A549 (cell line): ENCODE results near the gene GALNT16. TPM values are rescaled to one million over a fixed set of nuclear protein-coding genes. Genes with fewer than 3 reads are reported as not detected.

ENCODE experiments used
- ATAC-seq, 2 experiments: fragments of 200-7000 bp in 1 of 2; fragments of >200 bp in 1 of 2; cut with Nextera tagmentation in 1 of 2; cut with Tn5 transposase in 1 of 2; 3 replicates each; pipeline versions ENCODE4 v1.8.0 to v1.9.1; 2018 to 2020; ENCODE audit warnings: mild to moderate bottlenecking in 1 of 2, moderate library complexity in 1 of 2
- CTCF ChIA-PET: fragments of 300-600 bp; sonication (Branson Sonifier 250); formaldehyde crosslinking; extraction: SDS; loops from one replicate; lab custom pipeline; 2021; ENCODE audit warnings: antibody characterized with exemption, inconsistent platforms; lab: Yijun Ruan, JAX
- POLR2A ChIA-PET: fragments of 350-600 bp; formaldehyde crosslinking; extraction: SDS; loops from one replicate; lab custom pipeline; 2021; ENCODE audit warnings: antibody characterized with exemption, inconsistent platforms; lab: Yijun Ruan, JAX
- DNase-seq, 2 experiments: peaks; one replicate each; pipeline versions ENCODE4 v3.0.0 to v3.0.0-alpha.2; 2011 to 2016; ENCODE audit warnings: low read depth in 1 of 2, low spot score in 1 of 2
- FAIRE-seq: peaks from 2 replicates; lab custom pipeline; 2011; peaks lifted over from hg19 to GRCh38; lab: Jason Lieb, UNC
- H3K27ac ChIP-seq, 2 experiments: fragments of >200 bp; sonication (Bioruptor Twin); formaldehyde crosslinking; 3 replicates each; pipeline ENCODE4 v1.5.1; 2016 to 2017
- H3K4me1 ChIP-seq: fragments of >200 bp; sonication (Bioruptor Twin); formaldehyde crosslinking; 3 replicates; pipeline ENCODE4 v1.6.1; 2016
- H3K4me2 ChIP-seq: fragments of >200 bp; sonication (Bioruptor Twin); formaldehyde crosslinking; 3 replicates; pipeline ENCODE4 v1.6.1; 2016
- H3K4me3 ChIP-seq: fragments of >200 bp; sonication (Bioruptor Twin); formaldehyde crosslinking; 3 replicates; pipeline ENCODE4 v1.5.1; 2016
- H3K9me3 ChIP-seq: fragments of >200 bp; sonication (Bioruptor Twin); formaldehyde crosslinking; 3 replicates; pipeline ENCODE4 v1.6.1; 2016
- ATOH8 ChIP-seq: fragments of 250-450 bp; sonication (Bioruptor Pico); IDR thresholded peaks from 2 replicates; pipeline ENCODE4 v1.5.0; 2020; ENCODE audit warnings: low read depth, mild to moderate bottlenecking, moderate library complexity
- BHLHE40 ChIP-seq: IDR thresholded peaks from 2 replicates; pipeline ENCODE4 v1.6.1; 2012; ENCODE audit warnings: low read depth, low read length, inconsistent platforms
- CBX2 ChIP-seq: fragments of 200-600 bp; sonication (generic); IDR thresholded peaks from 2 replicates; pipeline ENCODE4 v1.6.1; 2016; ENCODE audit warnings: low read depth, mild to moderate bottlenecking, borderline replicate concordance
- CHD2 ChIP-seq: fragments of 150-350 bp; IDR thresholded peaks from 2 replicates; pipeline ENCODE4 v1.6.1; 2014; ENCODE audit warnings: low read length; ENCODE audit not compliant: partially characterized antibody
- E2F6 ChIP-seq: IDR thresholded peaks from 2 replicates; pipeline ENCODE4 v1.6.1; 2012; ENCODE audit warnings: low read depth, borderline replicate concordance
- EHF ChIP-seq: fragments of 250-450 bp; sonication (Bioruptor Pico); IDR thresholded peaks from 2 replicates; pipeline ENCODE4 v1.5.0; 2020; ENCODE audit warnings: mild to moderate bottlenecking
- ELK1 ChIP-seq: fragments of 150-350 bp; IDR thresholded peaks from 2 replicates; pipeline ENCODE4 v1.6.1; 2014; ENCODE audit warnings: low read depth, mild to moderate bottlenecking, low read length
- FOSB ChIP-seq: fragments of 250-450 bp; sonication (Bioruptor Pico); IDR thresholded peaks from 2 replicates; pipeline ENCODE4 v1.5.0; 2020; ENCODE audit warnings: mild to moderate bottlenecking, moderate library complexity
- GATA3 ChIP-seq: IDR thresholded peaks from 2 replicates; pipeline ENCODE4 v1.6.1; 2012; ENCODE audit warnings: borderline replicate concordance
- HDAC2 ChIP-seq: fragments of 200-600 bp; sonication (generic); IDR thresholded peaks from 2 replicates; pipeline ENCODE4 v1.6.1; 2016
- HES2 ChIP-seq: fragments of >200 bp; sonication (Bioruptor Twin); formaldehyde crosslinking; IDR thresholded peaks from 2 replicates; pipeline ENCODE4 v1.6.1; 2016
- HOXA7 ChIP-seq: fragments of 250-450 bp; sonication (Bioruptor Pico); IDR thresholded peaks from 2 replicates; pipeline ENCODE4 v1.5.0; 2020; ENCODE audit warnings: mild to moderate bottlenecking, moderate library complexity
- HOXB13 ChIP-seq: fragments of 250-450 bp; sonication (Bioruptor Pico); IDR thresholded peaks from 2 replicates; pipeline ENCODE4 v1.5.0; 2020; ENCODE audit warnings: low read depth, mild to moderate bottlenecking, moderate library complexity
- KDM1A ChIP-seq: fragments of 200-600 bp; sonication (generic); IDR thresholded peaks from 2 replicates; pipeline ENCODE4 v1.6.1; 2016; ENCODE audit warnings: low read depth, mild to moderate bottlenecking
- MAFK ChIP-seq: fragments of 450-650 bp; IDR thresholded peaks from 2 replicates; pipeline ENCODE4 v1.6.1; 2014; ENCODE audit not compliant: partially characterized antibody
- NPAS2 ChIP-seq: fragments of 250-450 bp; sonication (Bioruptor Pico); IDR thresholded peaks from 2 replicates; pipeline ENCODE4 v1.8.0; 2022; ENCODE audit warnings: mild to moderate bottlenecking, moderate library complexity, borderline replicate concordance
- PHF8 ChIP-seq: fragments of 200-600 bp; sonication (generic); IDR thresholded peaks from 2 replicates; pipeline ENCODE4 v1.6.1; 2016; ENCODE audit warnings: low read depth, mild to moderate bottlenecking, antibody characterized with exemption, moderate library complexity, borderline replicate concordance
- RAD21 ChIP-seq, 2 experiments: fragments of >200 bp in 1 of 2; sonication (Bioruptor Twin) in 1 of 2; formaldehyde crosslinking in 1 of 2; IDR thresholded peaks in 1 of 2; conservative IDR thresholded peaks in 1 of 2; 2 replicates in 1 of 2; 3 replicates in 1 of 2; pipeline ENCODE4 v1.6.1; 2012 to 2018; ENCODE audit warnings: inconsistent platforms in 1 of 2
- RCOR1 ChIP-seq: fragments of 150-350 bp; IDR thresholded peaks from 2 replicates; pipeline ENCODE4 v1.6.1; 2014; ENCODE audit warnings: antibody characterized with exemption, low read length, low read depth
- REST ChIP-seq: fragments of 200-600 bp; sonication (generic); IDR thresholded peaks from 2 replicates; pipeline ENCODE4 v1.6.1; 2016; ENCODE audit warnings: antibody characterized with exemption, mild to moderate bottlenecking, moderate library complexity
- RFX5 ChIP-seq: fragments of 450-650 bp; IDR thresholded peaks from 2 replicates; pipeline ENCODE4 v1.7.1; 2014; ENCODE audit warnings: antibody characterized with exemption, mild to moderate bottlenecking, moderate library complexity
- RNF2 ChIP-seq: fragments of 200-600 bp; sonication (generic); IDR thresholded peaks from 2 replicates; pipeline ENCODE4 v1.6.1; 2016; ENCODE audit warnings: low read depth, mild to moderate bottlenecking, antibody characterized with exemption, moderate library complexity, borderline replicate concordance
- SREBF2 ChIP-seq: fragments of 450-650 bp; IDR thresholded peaks from 2 replicates; pipeline ENCODE4 v1.6.1; 2014; ENCODE audit warnings: mild to moderate bottlenecking, moderate library complexity
- TFCP2L1 ChIP-seq: fragments of 250-450 bp; sonication (Bioruptor Pico); IDR thresholded peaks from 2 replicates; pipeline ENCODE4 v1.5.0; 2021; ENCODE audit warnings: mild to moderate bottlenecking
- TP53 ChIP-seq: fragments of 250-450 bp; sonication (Bioruptor Pico); IDR thresholded peaks from 2 replicates; pipeline ENCODE4 v1.5.0; 2021; ENCODE audit warnings: mild to moderate bottlenecking, moderate library complexity
- USF2 ChIP-seq: fragments of 450-650 bp; IDR thresholded peaks from 2 replicates; pipeline ENCODE4 v1.6.1; 2014; ENCODE audit warnings: antibody characterized with exemption
- ZC3H11A ChIP-seq: fragments of 450-650 bp; IDR thresholded peaks from 2 replicates; pipeline ENCODE4 v1.6.1; 2014; ENCODE audit warnings: antibody characterized with exemption, mild to moderate bottlenecking
- ZFP36 ChIP-seq: fragments of 450-650 bp; IDR thresholded peaks from 2 replicates; pipeline ENCODE4 v1.6.1; 2014; ENCODE audit warnings: borderline replicate concordance; ENCODE audit not compliant: partially characterized antibody
- ZNF302 ChIP-seq: fragments of 250-450 bp; sonication (Bioruptor Pico); IDR thresholded peaks from 2 replicates; pipeline ENCODE4 v1.9.0; 2021; ENCODE audit warnings: inconsistent platforms, mild to moderate bottlenecking, moderate library complexity
- ZSCAN20 ChIP-seq: fragments of 250-450 bp; sonication (Bioruptor Pico); IDR thresholded peaks from 2 replicates; pipeline ENCODE4 v1.8.0; 2022; ENCODE audit warnings: mild to moderate bottlenecking, moderate library complexity
- WGBS: methylation state at CpG from one replicate; pipeline ENCODE4 v1.1.6; 2017; ENCODE audit errors: missing lambda C conversion rate; 5-methylcytosine and 5-hydroxymethylcytosine counted together
- polyA plus RNA-seq, 4 experiments: library from polyadenylated mRNA; depleted of rRNA in 3 of 4; stranded (reverse); fragments of >200 nt; fragmentation: RNase III in 1 of 4; extraction: RNeasy Plus Mini Kit Qiagen cat#74134 plus additional on column Dnase treatment in 1 of 4; gene quantifications; 2 replicates in 3 of 4; 3 replicates in 1 of 4; pipeline ENCODE4 v1.2.3, GENCODE V29; 2011 to 2017

Gene GALNT16
- polyA plus RNA-seq, 2 of the 4 experiments (the other 2 are of a cell fraction): 2.8 to 3.4 TPM

- Histone ChIP-seq H3K4me3 (no peak overlapping the region), H3K27ac (no peak overlapping the region), H3K9me3 (no peaks in the 10 kb centered on the region), H3K4me2 (no peak overlapping the region), H3K4me1 (no peaks in the 10 kb centered on the region)
- POLR2A ChIA-PET: no interaction called here
- CTCF ChIA-PET: interaction anchor here (0.9 to 6.5 kb wide), 5 partner anchors 10 to 46 kb away, joined by 3 to 28 read pairs (median 7); no protein-coding TSS in a partner anchor
- FAIRE-seq: no peak
- WGBS: 53% methylated on average over 4 of the region's 4 CpGs
- TF ChIP-seq MAFK: no peak
- no peak for TF ChIP-seq FOSB (CRISPR knock-in tag)
- TF ChIP-seq BHLHE40: no peak
- no peak for TF ChIP-seq TFCP2L1 (CRISPR knock-in tag)
- TF ChIP-seq ATOH8 (CRISPR knock-in tag): no peak
- no peak for TF ChIP-seq PHF8
- no peak for TF ChIP-seq ELK1
- TF ChIP-seq GATA3: no peak
- no peak for TF ChIP-seq SREBF2
- TF ChIP-seq E2F6: no peak
- TF ChIP-seq HOXB13 (CRISPR knock-in tag): no peak
- no peak for TF ChIP-seq NPAS2 (CRISPR knock-in tag)
- TF ChIP-seq HOXA7 (CRISPR knock-in tag): no peak
- no peak for TF ChIP-seq RFX5
- no peak for TF ChIP-seq REST
- no peak for TF ChIP-seq RNF2
- TF ChIP-seq ZC3H11A: no peak
- TF ChIP-seq RAD21 (conservative IDR thresholded peaks at IDR 0.05 in 1 of 2, IDR thresholded peaks at IDR 0.05 in 1 of 2): no peak
- no peak for TF ChIP-seq ZFP36
- no peak for TF ChIP-seq ZNF302 (CRISPR knock-in tag)
- TF ChIP-seq, all 56 proteins: peak for 0
- no peak for DNase-seq
- ATAC-seq: no peak
Measured at GRCh38 chr14:69333791-69334337, 73.9 kb downstream of the GALNT16 start.

GRCh38 chr14:69334576-69334975 lies 74.6 kb downstream of the GALNT16 start:
- no peak overlapping the region for H3K4me3 ChIP-seq
- ChIA-PET CTCF (interaction anchor here (1.0 to 2.4 kb wide), 3 partner anchors 11 to 47 kb away, joined by 3 to 9 read pairs (median 7); no protein-coding TSS in a partner anchor), POLR2A (no interaction called here)
- ATAC-seq (no peak), DNase-seq (no peak), FAIRE-seq (no peak)
- 85% methylated on average over 6 of the region's 6 CpGs for WGBS
- H3K9me3 ChIP-seq: no peaks in the 10 kb centered on the region
- no peak overlapping the region for H3K4me2 ChIP-seq
- no peak overlapping the region for H3K27ac ChIP-seq
- no peaks in the 10 kb centered on the region for H3K4me1 ChIP-seq
- no peak for TF ChIP-seq ZNF302 (CRISPR knock-in tag)
- no peak for TF ChIP-seq CBX2
- no peak for TF ChIP-seq USF2
- TF ChIP-seq TP53 (CRISPR knock-in tag): no peak
- TF ChIP-seq ZFP36: no peak
- no peak for TF ChIP-seq FOSB (CRISPR knock-in tag)
- no peak for TF ChIP-seq ZSCAN20 (CRISPR knock-in tag)
- TF ChIP-seq E2F6: no peak
- TF ChIP-seq HDAC2: no peak
- no peak for TF ChIP-seq KDM1A
- TF ChIP-seq HES2: no peak
- TF ChIP-seq EHF (CRISPR knock-in tag): no peak
- TF ChIP-seq RCOR1: no peak
- no peak for TF ChIP-seq CHD2
- no peak for TF ChIP-seq RAD21 (conservative IDR thresholded peaks at IDR 0.05 in 1 of 2, IDR thresholded peaks at IDR 0.05 in 1 of 2)
- no peak for TF ChIP-seq TFCP2L1 (CRISPR knock-in tag)
